RWPE2 (cell line): ENCODE measurements around the gene TENT4A.

Source experiments
- ATAC-seq: fragments of 200-7000 bp; cut with Tn5 transposase; 3 replicates; pipeline ENCODE4 v1.9.1; 2021; ENCODE audit warnings: low read depth
- DNase-seq: peaks from one replicate; pipeline ENCODE4 v3.0.0-alpha.2; 2020; ENCODE audit warnings: low spot score
- H3K27ac ChIP-seq: fragments of 450-650 bp; 2 replicates; pipeline ENCODE4 v1.5.1; 2017; ENCODE audit warnings: mild to moderate bottlenecking; ENCODE audit not compliant: poor library complexity, severe bottlenecking
- H3K27me3 ChIP-seq: fragments of 250-450 bp; sonication (Bioruptor Pico); 2 replicates; pipeline ENCODE4 v1.5.1; 2021; ENCODE audit warnings: mild to moderate bottlenecking, moderate library complexity; ENCODE audit not compliant: insufficient read depth, poor library complexity, severe bottlenecking
- H3K36me3 ChIP-seq: fragments of 250-450 bp; sonication (Bioruptor Pico); 2 replicates; pipeline ENCODE4 v1.5.1; 2020; ENCODE audit warnings: low read depth, mild to moderate bottlenecking, moderate library complexity
- H3K4me1 ChIP-seq: fragments of 250-450 bp; sonication (Bioruptor Pico); 2 replicates; pipeline ENCODE4 v1.5.1; 2021; ENCODE audit warnings: mild to moderate bottlenecking, moderate library complexity; ENCODE audit not compliant: insufficient read depth, poor library complexity, severe bottlenecking
- H3K4me3 ChIP-seq: fragments of 250-450 bp; sonication (Bioruptor Pico); 2 replicates; pipeline ENCODE4 v1.5.1; 2021; ENCODE audit warnings: mild to moderate bottlenecking, moderate library complexity; ENCODE audit not compliant: severe bottlenecking
- H3K9me3 ChIP-seq: fragments of 250-450 bp; sonication (Bioruptor Pico); 2 replicates; pipeline ENCODE4 v1.5.1; 2021; ENCODE audit warnings: mild to moderate bottlenecking, moderate library complexity; ENCODE audit not compliant: severe bottlenecking
- CTCF ChIP-seq: fragments of 450-650 bp; IDR thresholded peaks from one replicate; pipeline ENCODE4 v1.5.1; 2017; ENCODE audit warnings: mild to moderate bottlenecking, moderate library complexity; ENCODE audit not compliant: poor library complexity, severe bottlenecking

TENT4A gene

GRCh38 chr5:6759401-6759800, 46.2 kb downstream of the TENT4A start:
- Histone ChIP-seq H3K36me3 (peaks cover 31% of the 10 kb centered on the region), H3K27me3 (no peaks in the 10 kb centered on the region), H3K27ac (no peak overlapping the region), H3K4me3 (no peak overlapping the region), H3K9me3 (no peaks in the 10 kb centered on the region), H3K4me1 (no peaks in the 10 kb centered on the region)
- peak; percentile 27 for TF ChIP-seq CTCF
- peak; percentile 61 for DNase-seq
- peak; percentile 13; the same call in 2 of the 3 replicates for ATAC-seq

- TF ChIP-seq CTCF, result no peak
- H3K4me3 ChIP-seq, result no peak overlapping the region
- no peak overlapping the region for H3K27ac ChIP-seq
- ATAC-seq (no peak), DNase-seq (peak; percentile 28)
- H3K9me3 ChIP-seq, result no peaks in the 10 kb centered on the region
- peaks cover 25% of the 10 kb centered on the region for H3K36me3 ChIP-seq
- no peaks in the 10 kb centered on the region for H3K4me1 ChIP-seq
- no peaks in the 10 kb centered on the region for H3K27me3 ChIP-seq
Observed at GRCh38 chr5:6759983-6760382, 46.8 kb downstream of the TENT4A start.

- H3K36me3 ChIP-seq, result peaks cover 18% of the 10 kb centered on the region
- DNase-seq (peak; percentile 51), ATAC-seq (no peak)
- no peak overlapping the region for H3K27ac ChIP-seq
- no peak for TF ChIP-seq CTCF
- H3K4me1 ChIP-seq, result peaks cover 5% of the 10 kb centered on the region
- no peaks in the 10 kb centered on the region for H3K27me3 ChIP-seq
- no peak overlapping the region for H3K4me3 ChIP-seq
- H3K9me3 ChIP-seq, result no peaks in the 10 kb centered on the region
Observed at GRCh38 chr5:6760686-6761085, 47.5 kb downstream of the TENT4A start.

GRCh38 chr5:6761333-6761732, 48.1 kb downstream of the TENT4A start:
- Histone ChIP-seq H3K9me3 (no peaks in the 10 kb centered on the region), H3K27me3 (no peaks in the 10 kb centered on the region), H3K36me3 (peaks cover 11% of the 10 kb centered on the region), H3K4me3 (no peak overlapping the region), H3K27ac (no peak overlapping the region), H3K4me1 (peaks cover 11% of the 10 kb centered on the region)
- no peak for ATAC-seq
- no peak for DNase-seq
- no peak for TF ChIP-seq CTCF

- DNase-seq (peak; percentile 51), ATAC-seq (no peak)
- H3K27ac ChIP-seq, result no peak overlapping the region
- H3K36me3 ChIP-seq, result peaks cover 6% of the 10 kb centered on the region
- TF ChIP-seq CTCF, result no peak
- no peaks in the 10 kb centered on the region for H3K9me3 ChIP-seq
- no peak overlapping the region for H3K4me3 ChIP-seq
- peaks cover 18% of the 10 kb centered on the region for H3K4me1 ChIP-seq
- no peaks in the 10 kb centered on the region for H3K27me3 ChIP-seq
Observed at GRCh38 chr5:6762116-6762515, 48.9 kb downstream of the TENT4A start.
